GM13977 (cell line): ENCODE measurements around the gene OSBP2.

Experiments used
- DNase-seq: peaks from one replicate; pipeline ENCODE4 v3.0.0; 2012; ENCODE audit warnings: low spot score
- in situ Hi-C: fragments of 300-500 bp; cut with MboI; formaldehyde crosslinking; loops from one replicate; pipeline ENCODE4 v1.12.0; 2022; ENCODE audit warnings: low sequenced_read_pairs, low pct_unique_long_range_greater_than_20kb, mixed read lengths, inconsistent platforms; ENCODE audit not compliant: unreplicated experiment
- TF ChIP-seq, protein P1 (sequence below): IDR thresholded peaks from 2 replicates; pipeline ENCODE4 v1.5.1; 2012; ENCODE audit warnings: mild to moderate bottlenecking, control low read depth; ENCODE audit not compliant: insufficient read depth; ENCODE audit errors: extremely low read depth, missing control alignments

Gene OSBP2

DNA sequence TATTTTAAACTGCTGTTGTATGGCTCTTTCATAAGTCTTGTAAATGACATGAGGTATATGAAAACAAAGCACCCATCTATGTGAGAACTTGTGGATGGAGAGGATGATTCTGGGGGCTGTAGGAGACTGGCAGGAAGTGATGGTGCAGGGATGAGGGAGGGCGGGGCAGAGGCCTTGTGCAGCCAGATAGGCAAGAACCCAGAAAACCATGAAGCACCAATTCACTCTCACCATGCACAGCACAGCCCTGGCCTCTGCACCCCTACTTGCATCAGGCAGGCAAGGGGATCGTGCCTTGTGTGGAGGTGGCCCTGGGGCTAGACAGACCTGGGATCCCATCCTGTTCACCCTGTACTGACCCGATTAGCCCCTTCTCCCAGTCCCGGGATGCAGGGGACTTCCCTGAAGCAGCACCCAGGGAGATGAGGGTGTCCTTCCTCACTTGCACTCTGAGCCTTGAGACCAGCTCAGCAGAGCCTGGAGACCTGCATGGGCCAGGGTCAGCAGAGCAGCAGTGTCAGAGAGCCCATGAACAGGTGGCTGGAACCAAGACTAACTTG lies 188.4 kb downstream of the OSBP2 start:
- TF ChIP-seq, protein P1, sequence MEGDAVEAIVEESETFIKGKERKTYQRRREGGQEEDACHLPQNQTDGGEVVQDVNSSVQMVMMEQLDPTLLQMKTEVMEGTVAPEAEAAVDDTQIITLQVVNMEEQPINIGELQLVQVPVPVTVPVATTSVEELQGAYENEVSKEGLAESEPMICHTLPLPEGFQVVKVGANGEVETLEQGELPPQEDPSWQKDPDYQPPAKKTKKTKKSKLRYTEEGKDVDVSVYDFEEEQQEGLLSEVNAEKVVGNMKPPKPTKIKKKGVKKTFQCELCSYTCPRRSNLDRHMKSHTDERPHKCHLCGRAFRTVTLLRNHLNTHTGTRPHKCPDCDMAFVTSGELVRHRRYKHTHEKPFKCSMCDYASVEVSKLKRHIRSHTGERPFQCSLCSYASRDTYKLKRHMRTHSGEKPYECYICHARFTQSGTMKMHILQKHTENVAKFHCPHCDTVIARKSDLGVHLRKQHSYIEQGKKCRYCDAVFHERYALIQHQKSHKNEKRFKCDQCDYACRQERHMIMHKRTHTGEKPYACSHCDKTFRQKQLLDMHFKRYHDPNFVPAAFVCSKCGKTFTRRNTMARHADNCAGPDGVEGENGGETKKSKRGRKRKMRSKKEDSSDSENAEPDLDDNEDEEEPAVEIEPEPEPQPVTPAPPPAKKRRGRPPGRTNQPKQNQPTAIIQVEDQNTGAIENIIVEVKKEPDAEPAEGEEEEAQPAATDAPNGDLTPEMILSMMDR = no peak
- in situ Hi-C loops = loop anchor here (25.0 kb wide), 1 partner anchor 246 kb away; the partner anchor contains the start of gene SLC35E4
- no peak for DNase-seq

DNA sequence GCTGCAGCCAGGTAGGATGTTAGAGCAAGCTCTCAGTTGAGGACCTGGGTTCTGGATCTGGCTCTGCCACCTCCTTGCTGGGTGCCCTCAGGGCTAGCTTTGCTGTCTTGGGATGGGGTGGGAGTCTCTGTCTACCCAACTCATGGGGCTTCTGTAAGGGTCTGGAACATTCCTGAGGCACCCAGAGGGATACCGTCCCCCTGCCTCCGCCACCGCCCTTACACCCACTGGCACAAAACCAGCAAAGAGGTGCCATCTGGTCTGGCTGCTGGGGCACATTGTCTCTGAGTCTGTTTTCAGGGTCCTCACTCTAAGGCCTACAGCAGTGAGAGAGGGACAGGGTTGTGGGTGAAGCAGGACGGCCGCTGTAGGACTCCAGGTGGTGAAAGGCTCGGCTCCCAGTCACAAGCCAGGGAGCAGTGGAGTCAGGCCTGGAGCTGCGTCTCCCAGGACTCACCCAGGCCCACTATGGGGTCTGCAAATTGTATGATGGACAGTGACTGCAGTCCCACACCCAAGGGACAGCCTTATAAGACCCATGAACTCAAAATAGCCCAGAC lies 189.0 kb downstream of the OSBP2 start:
- in situ Hi-C loops = loop anchor here (25.0 kb wide), 1 partner anchor 246 kb away; the partner anchor contains the start of gene SLC35E4
- DNase-seq = no peak

DNA sequence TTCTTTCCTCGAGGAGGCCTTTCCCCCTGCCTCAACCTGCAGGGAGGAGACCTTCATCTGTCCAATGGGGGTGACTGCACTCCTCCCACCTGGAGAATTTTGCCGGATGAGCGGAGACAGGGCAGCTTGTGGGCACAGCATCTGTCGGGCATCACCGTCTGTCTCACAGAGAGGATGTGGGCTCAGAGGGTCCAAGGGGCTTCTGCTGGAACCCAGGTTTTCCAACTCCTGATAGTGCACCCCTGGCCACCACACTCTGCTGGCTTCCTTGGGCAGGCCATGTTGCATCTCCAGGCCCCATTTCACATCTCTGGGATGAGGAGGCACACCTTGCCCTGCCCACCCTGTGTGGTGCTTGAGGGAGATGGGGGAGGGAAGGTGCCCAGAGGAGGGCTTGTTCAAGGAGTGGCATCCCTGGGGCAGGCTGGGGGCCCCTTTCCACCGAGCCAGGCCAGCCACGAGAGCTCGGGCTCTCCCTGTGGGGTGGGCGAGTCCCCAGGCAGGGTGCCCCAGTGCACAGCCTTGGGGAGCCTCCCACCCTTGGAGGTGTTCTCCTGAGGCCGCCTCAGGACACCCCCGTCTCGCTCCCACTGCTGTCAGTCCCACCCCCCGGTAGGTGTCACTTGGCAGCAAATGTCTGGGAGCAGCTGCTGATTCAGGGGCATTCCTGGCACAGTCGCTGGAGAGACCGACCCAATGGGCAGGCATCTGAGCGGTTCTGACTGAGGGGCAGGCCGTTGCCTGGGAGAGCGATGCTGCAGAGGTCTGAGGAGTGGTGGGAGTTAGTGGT lies 189.7 kb downstream of the OSBP2 start:
- no peak for DNase-seq
- TF ChIP-seq, protein P1 = no peak
- in situ Hi-C loops = loop anchor here (25.0 kb wide), 1 partner anchor 247 kb away; the partner anchor contains the start of gene SLC35E4

More for the DNA sequence above, 189.0 kb downstream of the OSBP2 start:
- TF ChIP-seq, protein P1 = no peak

DNA sequence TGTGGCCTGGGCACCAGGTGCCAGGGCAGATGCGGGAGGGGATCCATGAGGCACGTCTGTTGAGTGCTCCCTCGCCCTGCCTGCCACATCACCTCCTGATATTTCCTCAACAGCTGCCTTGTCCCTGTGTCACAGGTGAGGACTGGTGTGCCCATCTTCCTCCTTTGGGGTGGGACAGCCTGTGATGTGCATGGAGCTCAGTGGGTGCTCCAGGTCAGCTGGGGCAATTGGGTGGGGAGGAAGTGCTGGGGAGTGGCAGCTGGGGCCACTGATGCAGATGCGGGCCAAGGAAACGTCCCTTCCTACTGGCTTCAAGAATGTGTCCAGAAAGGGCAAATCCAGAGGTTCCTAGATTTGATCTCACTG lies 190.3 kb downstream of the OSBP2 start:
- in situ Hi-C loops = loop anchor here (25.0 kb wide), 1 partner anchor 248 kb away; the partner anchor contains the start of gene SLC35E4
- TF ChIP-seq, protein P1 = no peak

DNA sequence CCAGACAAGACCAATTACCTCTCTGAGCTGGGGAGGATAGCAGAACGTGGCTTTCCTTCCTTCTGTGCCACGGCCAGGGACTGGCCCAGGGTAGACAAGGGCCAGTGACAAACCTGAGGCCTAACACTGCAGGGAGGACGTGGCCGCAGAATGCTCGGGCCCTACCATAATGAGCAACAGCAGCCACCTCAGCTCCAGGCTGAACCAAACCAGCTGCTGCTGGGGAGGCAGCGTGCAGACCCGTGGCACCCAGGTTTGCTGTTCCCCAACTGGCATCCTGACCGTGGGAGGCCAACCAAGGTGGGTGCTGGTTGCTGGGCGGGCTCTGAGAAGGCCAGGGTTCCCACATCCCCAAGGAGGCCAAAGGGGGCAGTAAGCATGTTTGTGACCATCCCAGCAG lies 190.9 kb downstream of the OSBP2 start:
- TF ChIP-seq, protein P1 = no peak
- no peak for DNase-seq
- in situ Hi-C loops = loop anchor here (25.0 kb wide), 1 partner anchor 248 kb away; the partner anchor contains the start of gene SLC35E4

More for the DNA sequence above, 190.3 kb downstream of the OSBP2 start:
- no peak for DNase-seq

DNA sequence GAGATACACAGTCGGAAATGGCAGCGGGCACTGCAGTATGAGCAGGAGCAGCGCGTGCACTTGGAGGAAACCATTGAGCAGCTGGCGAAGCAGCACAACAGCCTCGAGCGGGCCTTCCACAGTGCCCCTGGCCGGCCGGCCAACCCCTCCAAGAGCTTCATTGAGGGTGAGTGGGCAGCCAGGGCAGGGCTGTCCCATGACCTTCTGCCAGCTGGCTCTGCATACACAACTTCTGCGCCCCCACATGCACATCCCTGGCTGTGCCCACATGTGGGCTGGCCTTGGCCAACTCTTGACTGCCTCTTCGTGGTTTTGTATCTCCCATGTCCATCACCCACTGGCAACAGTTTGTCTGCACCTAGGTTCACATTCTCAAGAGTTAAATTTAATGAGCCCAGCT lies 192.8 kb downstream of the OSBP2 start:
- DNase-seq = no peak
- TF ChIP-seq, protein P1 = no peak
- in situ Hi-C loops = loop anchor here (25.0 kb wide), 1 partner anchor 250 kb away; the partner anchor contains the start of gene SLC35E4
